LNCaP clone FGC (cell line): Measurements from ENCODE around the gene KANTR.

Source experiments
- DNase-seq: peaks from one replicate; pipeline ENCODE4 v3.0.0-alpha.2; 2011; ENCODE audit warnings: low read depth
- H3K4me3 ChIP-seq: 2 replicates; pipeline ENCODE4 v1.5.1; 2011; ENCODE audit warnings: mild to moderate bottlenecking, low read depth, low read length, control low read depth
- CTCF ChIP-seq: IDR thresholded peaks from 2 replicates; pipeline ENCODE4 v1.5.1; 2012; ENCODE audit warnings: mild to moderate bottlenecking; ENCODE audit not compliant: control insufficient read depth, insufficient read depth; ENCODE audit errors: extremely low read depth

KANTR gene

GRCh38 chrX:53055244-53055849 lies 38.6 kb upstream of the KANTR start:
- no peak for DNase-seq
- no peak for TF ChIP-seq CTCF
- no peak overlapping the region for H3K4me3 ChIP-seq

- no peak for TF ChIP-seq CTCF
- no peak overlapping the region for H3K4me3 ChIP-seq
- DNase-seq, result no peak
Measured at GRCh38 chrX:53056292-53056691, 37.6 kb upstream of the KANTR start.

GRCh38 chrX:53065104-53065503 lies 28.8 kb upstream of the KANTR start:
- H3K4me3 ChIP-seq, result no peak overlapping the region
- no peak for DNase-seq
- no peak for TF ChIP-seq CTCF

GRCh38 chrX:53071064-53071463 lies 22.9 kb upstream of the KANTR start:
- no peak for DNase-seq
- TF ChIP-seq CTCF, result no peak
- H3K4me3 ChIP-seq, result peak overlapping the region; percentile 52; the same call in 1 of the 2 replicates

GRCh38 chrX:53071604-53072417 lies 22.1 kb upstream of the KANTR start:
- peak overlapping the region; percentile 52 for H3K4me3 ChIP-seq
- DNase-seq, result peak; percentile 63
- peak; percentile 59 for TF ChIP-seq CTCF

GRCh38 chrX:53072418-53073114 lies 21.4 kb upstream of the KANTR start:
- H3K4me3 ChIP-seq, result peak overlapping the region; percentile 52
- no peak for TF ChIP-seq CTCF

More at GRCh38 chrX:53072418-53073114, 21.4 kb upstream of the KANTR start:
- no peak for DNase-seq
